GM21825 (cell line): Measurements from ENCODE around the gene CAMTA1.

Source experiments
- ATAC-seq: cut with Tn5 transposase; IDR thresholded peaks from one replicate; pipeline ENCODE4 v1.9.1; 2021; ENCODE audit warnings: mild to moderate bottlenecking, moderate library complexity; ENCODE audit not compliant: unreplicated experiment

CAMTA1 gene

DNA sequence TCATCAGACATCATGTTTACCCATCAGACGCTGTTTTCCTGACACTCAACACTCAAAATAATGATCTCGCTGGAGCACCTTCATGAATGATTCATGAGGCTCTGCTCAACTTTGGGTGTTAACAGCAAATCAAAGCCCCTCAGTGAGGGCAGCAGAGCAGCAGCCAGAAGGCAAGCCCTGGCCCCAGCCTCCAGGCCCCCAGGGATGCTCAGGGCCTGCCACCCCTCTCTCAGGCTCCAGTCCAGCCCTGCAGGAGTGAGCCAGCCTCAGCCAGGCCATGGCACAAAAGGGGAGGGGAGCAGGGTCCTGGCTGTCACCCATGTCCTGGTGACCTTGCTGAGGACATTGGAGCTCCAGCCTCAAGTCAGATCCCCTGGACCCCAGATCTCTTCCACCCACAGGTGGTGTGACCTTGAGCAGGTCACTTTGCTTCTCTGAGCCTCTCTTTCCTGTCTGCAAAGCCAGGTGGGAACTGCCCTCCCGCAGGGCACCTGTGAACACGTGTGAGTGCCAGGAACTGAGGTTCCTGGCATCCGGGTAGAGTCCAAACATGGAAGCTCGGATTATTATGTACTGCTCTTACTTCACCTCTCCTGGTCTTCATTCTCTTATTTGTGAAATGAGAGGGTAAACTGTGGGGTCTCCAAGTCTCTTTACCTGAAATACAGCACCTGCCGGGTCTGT lies 824.2 kb downstream of the CAMTA1 start:
- ATAC-seq: no peak

DNA sequence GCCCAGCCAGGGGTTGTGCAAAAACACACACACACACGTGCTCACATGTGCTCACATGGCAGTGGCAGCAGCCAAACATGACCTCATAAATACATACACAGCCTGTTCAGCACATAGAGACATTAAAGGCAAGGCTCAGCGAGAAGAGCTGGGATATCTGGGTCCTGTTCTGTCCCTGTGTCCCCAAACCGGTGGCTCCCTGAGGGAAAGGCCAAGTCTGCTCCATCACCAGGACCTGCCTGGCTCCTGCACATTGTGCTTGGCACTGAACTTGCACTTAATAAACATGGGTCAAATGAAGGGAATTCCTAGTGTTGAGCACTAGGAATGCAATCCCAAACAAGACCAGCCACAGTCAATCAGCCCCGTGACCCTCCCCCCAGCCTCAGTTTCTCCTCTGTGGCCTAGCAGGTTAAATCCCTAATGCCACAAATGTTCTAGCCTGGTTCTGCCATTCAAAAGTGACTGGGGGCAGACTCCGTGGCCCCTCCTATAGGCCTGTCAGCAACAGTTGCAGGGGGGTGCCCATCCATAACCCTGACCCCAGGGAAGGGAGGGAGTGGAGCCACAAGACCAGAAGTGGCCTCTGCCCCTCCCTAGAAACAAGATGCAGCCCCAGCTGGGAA lies 825.0 kb downstream of the CAMTA1 start:
- no peak for ATAC-seq

DNA sequence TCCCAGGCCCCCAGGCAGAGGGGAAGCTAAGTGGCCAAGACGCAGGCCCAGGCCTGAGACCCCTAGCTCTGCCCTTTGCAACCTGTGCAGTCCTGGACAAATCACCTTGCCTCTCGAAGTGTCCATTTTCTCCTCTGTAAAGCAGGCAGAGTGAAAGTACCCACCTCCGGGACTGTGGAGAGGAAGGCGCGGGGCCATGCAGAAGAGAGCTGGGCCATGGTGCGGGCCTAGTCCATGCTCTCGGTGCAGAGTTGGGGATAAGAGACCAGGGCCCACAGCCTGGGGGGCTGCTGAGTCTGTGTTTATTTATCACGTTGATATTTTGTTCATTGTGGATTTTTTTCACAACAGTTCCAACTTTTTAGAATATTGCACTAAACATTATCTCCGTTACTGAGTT lies 825.7 kb downstream of the CAMTA1 start:
- ATAC-seq: no peak

DNA sequence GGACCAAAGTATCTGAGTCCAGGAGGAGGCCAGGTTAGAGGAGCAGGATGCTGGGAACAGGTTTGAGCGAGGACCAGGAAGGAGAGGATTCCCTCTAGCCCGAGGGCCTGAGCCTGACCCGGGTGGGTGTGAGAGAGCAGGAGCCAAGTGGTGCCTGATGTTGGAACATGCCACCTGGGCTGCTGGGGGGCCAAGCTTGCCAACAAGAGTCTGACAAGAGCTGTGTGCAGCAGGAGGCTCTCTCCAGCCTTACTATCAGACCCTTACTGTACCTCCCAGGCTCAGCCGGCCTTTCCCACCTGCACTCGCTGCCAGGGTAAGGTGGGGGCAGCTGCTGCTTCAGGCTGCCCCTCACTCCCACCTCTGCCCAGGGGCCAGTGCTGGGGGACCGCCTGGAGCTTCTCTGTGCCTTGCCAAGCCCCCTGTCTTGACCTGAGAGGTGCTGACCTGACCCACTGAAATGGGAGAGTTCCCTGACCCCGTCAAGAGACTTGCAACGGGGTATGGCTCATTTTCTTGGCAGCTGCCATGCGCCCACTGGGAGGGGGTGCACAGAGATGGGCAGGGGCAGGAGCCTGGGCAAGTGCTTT lies 826.3 kb downstream of the CAMTA1 start:
- no peak for ATAC-seq

DNA sequence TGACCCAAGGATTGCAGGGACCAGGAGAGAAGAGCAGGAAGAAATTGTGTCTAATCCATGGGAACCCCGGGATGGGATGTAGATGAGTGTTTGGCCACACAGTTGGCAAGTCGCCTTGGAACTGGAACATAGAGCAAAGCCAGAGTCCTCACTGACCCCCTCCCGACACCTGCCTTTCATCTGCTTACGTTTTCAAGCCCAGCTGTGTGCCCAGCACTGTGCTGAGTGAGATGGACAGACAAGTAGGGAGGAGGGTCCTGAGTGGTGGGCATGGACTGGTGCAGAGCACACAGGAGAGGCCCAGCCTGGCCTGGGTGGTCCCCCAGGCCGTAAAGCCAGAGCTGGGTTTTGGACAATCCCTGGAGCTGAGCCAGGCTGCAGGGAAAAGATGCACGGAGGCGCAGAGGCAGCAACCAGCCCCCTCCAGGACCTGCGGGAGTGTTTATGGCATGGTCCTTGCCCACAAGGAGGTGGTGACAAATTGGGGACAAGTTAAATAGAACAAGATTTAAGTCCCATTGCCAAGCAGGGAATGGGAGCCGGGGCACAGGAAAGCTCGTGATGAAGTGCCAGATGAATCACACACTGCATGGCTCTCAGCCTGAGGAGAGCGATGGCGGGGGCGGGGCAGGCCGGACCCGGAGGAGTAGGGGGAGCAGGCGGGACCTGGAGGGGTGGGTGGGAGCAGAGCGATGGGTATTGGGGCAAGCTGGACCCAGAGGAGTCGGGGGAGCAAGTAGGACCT lies 828.0 kb downstream of the CAMTA1 start:
- ATAC-seq: no peak

DNA sequence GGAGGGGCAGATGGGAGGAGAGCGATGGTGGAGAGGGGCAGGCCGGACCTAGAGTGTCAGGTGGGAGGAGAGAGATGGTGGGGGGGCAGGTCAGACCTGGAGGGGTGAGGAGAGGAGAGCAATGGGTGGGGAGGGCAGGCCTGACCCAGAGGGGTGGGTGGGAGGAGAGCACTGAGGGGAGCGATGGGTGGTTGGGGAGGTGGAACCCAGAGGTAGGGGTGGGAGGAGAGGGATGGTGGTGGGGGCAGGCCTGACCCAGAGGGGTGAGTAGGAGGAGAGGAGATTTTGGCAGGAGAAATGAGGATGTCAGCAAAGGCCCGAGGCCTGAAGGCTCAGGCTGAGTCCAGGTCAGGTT lies 828.6 kb downstream of the CAMTA1 start:
- ATAC-seq: no peak

DNA sequence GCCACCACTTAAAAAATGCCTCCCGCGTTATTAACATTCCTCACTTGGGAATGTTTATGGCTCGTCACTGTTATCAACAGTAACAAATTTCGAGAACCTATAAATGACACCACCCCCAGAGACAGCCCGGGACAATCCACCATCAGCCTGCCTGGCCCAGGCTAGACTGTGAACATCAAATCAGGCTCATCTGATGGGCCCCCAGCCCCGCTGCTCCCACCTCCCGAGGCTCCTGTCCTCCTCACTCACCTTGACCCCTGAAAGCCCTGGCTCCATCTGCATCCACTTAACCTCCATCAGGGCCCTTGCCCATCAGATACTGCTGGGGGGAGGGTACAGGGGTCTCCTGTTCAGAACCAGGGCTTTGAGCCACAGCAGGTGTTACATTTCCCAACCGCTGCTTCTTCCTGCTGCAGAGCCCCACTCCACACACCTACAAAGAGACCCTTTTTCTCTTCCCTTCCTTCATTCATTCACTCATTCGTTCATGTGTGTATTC lies 829.4 kb downstream of the CAMTA1 start:
- no peak for ATAC-seq

DNA sequence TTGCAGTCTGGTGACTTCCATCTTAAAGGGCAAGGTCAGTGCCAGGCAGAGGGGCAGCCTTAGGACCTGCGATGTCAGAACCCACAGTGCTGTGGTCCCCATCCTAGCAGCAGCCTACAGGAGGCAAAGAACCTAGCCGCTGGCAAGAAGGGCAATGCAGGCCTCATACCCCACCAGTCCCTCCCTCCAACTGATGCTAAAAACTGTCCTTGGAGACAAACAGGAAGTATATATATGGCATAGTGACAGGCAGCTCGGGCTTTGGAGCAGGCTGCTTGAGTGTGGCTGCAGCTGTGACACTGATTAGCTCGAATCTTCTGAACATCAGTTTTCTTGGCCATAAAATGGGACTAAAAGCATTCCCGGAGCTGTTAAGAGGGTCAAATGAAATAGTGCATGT lies 829.9 kb downstream of the CAMTA1 start:
- ATAC-seq: no peak

DNA sequence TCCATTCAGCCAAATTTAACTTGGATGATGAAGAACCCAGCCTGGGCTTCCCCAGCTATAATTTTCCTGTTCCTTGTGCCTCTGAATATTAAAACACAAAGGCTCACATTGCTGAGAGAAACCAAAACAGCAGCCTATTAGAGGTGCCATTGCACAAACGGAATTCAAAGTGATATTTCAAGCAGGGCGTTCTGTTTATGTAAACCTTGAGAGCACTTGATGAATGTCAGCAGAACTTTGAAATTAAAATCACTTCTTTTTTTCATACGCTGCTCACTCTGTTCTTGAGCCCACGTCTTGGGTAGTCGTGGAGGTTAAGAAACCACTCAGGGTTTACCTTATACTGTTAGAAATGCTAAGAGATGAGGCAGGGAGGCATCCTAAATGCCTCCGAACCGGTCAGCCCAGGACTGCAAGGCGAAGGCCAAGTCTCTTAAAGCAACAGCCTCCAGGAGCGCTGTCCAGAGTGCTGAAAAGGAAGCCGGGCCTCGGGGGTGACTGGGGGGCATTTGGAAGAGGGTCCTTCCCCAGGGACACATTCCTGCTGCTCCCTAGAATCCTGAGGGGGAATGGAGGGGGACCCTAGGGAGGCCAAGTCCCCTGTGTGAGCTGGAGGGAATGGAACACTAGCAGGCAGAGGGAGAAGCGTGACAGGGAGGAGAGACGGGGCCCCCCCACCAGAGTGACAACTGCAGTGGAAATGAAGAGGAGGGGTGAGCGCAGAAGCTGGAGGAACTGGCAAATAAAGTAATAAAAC lies 831.0 kb downstream of the CAMTA1 start:
- no peak for ATAC-seq

DNA sequence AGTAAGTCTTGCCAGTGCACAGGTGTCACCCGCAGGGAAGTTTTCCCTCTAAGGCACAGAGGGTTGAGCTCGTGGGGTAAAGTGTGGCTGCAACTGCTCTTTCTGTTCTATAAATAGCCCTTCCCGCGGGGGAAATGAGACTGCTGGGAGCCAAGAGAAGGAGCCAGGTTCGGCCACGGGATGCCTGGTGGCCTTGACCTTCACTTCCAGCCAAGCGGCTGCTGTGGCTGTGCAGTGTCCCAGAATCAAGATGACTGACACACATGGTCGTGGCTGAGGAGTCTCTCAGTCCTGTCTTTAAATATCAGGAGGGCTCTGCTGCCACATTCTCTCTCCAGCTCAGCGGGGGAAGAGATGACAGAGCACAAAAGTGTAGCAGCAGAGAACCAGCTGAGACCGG lies 831.7 kb downstream of the CAMTA1 start:
- ATAC-seq: no peak

DNA sequence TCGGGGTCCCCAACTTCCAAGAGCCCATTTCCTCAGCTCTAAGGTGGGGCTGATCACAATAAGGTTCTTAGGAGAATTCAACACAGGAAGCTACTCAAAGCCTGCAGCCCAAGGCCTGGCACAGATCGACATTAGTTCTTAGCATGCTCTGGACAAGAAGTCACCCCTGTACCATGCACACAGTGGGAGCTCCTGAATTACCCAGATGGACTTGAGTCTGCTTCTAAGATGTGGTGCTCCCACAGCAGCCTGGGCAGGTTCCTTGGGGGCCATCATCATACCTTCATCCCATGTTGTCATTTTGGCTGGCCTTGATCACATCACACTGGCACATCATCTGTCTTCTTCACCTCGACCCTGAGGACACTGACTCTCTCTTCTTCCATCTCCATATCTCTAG lies 832.6 kb downstream of the CAMTA1 start:
- no peak for ATAC-seq

DNA sequence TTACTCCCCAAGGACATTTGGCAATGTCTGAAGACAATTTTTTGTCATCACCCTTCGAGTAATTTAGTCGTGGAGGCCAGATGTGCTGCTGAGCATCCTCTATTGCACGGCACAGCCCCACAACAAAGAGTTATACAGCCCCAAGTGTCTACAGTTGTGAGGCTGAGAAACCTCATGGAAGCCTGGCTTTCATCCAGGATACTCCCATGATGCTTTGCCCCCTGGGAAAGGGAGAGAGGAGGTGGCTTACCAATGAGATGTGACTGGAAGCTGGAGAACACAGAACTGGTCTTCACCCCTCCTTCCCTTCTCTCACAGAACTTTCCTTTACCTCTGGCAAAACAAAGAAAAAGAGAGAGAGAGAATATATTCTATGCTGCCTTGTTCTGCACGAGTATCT lies 834.9 kb downstream of the CAMTA1 start:
- ATAC-seq: no peak

DNA sequence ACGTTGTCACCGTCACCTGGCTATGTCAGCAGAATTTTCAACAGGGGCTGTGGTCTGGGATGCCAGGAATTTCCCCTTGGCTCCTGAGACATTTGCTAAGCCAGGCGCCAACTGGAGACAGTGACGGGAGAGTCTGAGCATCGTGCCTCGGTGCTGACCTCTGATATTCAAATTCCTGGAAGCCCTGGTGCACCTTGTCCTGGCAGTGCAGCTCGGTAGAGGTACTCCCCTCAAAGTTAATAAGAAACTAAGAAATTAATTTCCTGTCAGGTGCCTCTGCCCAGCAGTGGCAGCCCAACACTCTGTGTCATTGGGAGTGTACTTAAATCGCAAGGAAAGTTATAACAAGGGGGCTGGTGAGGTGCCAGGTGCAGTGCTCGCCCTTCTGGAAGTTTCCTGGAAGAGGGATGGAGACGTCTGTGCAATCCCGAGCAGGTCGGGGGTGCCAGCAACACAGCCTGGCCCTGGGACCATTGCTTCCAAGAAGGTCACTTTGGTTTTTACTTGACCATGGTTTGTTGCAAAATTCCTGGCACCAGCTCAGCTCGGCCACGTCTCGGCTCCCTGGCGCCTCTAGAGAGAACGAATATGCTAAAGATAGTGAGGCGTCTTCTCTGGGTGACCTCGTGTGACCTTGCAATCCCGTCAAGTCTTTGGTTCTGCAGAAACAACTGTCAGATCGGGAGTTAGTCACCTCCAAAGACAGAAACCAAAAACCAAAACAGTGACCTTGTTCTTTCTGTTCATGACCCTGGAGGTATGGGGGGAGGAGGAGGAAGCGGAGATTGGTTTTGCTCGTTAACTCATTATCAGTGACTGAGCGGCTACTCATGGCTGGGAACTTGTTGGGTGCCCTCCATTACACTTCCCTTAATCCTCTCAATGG lies 836.3 kb downstream of the CAMTA1 start:
- no peak for ATAC-seq

DNA sequence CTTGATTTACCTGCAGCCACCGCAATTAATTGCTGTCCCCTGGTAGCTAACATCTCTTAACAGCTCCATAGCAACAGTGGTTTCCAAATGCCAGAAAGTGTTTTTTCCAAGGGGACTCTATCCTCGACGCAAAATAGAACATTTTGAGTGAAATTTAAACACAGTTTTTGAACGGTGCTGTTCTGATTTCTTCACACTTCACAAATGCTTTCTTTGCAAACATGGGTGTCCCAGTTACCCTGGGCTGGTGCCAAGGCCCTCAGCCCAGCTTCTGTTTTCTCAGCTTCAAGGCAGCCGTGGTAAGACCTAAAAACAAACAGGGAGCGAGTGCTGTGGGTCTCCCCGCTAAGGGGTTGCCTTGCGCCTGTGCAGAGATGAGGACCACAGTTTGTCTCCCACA lies 838.6 kb downstream of the CAMTA1 start:
- no peak for ATAC-seq

DNA sequence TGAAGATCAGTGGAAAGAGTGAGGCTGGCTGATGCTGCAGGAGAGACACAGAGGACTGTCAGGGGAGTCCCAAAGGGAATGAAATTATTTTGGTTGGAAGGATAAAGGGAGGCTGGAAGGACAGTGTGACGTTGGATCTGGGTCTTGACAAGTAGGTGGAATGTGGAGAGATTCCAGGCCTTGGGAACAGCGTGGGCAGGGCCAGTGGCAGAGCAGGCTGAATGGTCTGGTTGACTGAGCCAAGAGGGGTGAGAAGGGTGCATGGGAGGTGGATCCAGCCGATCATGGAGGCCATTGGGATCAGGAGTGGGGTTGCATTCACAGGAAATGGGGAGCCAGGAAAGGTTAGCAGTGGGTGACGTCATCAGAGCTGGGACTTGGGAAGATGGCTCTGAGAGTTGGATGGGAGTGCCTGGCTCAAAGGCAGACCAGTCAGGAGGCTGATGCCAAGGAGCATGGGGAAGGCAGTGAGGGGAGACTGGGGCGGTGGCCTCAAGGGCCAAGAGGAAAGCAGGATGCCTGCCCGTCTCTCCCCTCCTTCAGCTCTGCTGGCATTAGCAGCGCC lies 839.6 kb downstream of the CAMTA1 start:
- no peak for ATAC-seq

DNA sequence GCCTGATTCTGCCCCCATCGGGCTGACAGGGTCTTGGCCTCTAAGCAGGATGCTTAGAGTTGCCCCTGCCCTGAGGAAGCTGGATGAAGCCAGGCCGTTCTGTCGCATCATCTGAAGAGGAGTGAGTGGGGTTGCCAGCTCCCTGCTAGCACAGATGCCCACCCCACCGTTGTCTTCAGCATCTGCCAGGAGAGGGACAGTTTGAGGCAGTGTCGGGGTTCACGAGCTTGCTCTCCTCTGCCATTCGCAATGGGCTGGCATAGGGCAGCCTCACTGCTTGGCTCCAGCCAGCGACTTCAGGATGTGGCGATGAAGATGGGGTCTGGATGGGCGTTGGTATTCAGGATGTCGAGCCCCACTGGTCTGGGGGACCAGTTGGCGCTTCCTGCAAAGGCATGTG lies 840.1 kb downstream of the CAMTA1 start:
- no peak for ATAC-seq

DNA sequence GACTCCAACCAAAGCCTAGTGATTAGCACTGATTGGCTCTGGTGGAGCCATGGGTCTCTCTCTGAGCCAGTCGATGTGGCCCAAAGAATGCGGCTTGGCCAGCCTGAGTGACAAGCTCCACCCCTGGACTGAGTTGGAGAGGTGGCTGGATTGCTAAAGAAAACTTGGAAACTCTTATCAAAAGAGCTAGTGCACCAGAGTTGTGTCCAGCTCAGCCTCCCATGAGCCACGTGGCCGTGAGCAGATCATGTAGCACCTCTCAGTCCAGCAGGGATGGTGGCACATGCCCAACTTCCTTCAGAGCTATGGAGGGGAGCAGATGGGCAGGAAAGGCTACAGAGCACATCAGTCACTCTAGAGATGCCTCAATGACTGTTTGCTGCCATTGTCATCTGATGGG lies 843.0 kb downstream of the CAMTA1 start:
- no peak for ATAC-seq

DNA sequence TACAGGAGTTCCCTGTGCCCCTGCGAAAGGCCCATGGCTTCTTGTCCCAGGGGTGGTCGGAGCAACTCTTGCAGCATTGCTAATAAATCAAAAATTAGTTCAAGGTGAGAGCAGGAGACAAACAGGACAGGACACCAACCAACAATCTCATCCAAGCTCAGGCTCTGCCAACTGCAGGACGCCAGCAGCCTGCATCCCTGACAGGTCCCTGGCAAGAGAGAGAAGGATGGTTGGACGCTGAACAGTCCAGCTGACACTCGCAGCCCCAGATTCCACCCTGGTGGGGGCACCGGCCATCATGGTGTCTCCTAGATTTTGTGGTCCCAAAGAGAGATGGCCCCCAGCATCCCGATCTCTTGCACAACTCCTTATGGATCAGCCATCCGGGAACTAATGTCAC lies 843.8 kb downstream of the CAMTA1 start:
- ATAC-seq: no peak

DNA sequence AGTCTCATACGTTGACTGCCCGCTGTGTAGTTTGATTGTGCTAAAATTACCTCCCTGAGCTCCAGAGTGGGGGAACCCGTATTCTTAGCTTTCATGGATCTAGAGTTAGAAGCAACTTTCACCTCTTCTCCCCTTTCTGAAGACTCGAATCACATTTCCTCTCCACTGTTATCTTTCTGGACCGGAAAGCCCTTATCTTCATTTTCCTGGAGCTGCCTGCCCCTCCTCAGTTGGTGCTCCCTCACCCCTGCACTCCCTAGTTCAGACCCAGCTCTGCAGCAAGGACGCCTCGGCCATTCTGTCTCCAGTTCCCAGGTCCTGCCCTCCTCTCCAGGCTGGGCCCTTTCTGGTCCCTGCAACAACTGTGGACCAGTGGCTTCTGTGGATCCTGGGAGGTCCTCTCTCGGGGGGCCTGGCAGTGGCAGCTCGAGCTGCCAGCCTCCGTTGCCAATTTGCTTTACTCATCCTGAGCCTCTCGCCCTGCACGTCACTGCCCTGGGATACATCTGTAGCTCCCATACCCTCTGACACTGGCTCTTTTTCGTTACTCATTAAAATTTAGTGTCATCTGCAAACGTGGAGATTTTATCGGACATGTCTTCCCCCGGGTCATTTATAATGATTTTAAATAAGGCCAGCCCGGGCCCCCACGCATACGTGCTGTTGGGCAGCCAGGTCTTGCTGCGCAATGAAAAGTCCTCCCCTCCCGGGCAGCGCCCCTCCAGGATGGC lies 844.4 kb downstream of the CAMTA1 start:
- no peak for ATAC-seq
